GM21526 (cell line): ENCODE data around the gene LPAR5.

Experiments
- ATAC-seq: cut with Tn5 transposase; IDR thresholded peaks from one replicate; pipeline ENCODE4 v1.9.1; 2021; ENCODE audit warnings: moderate library complexity; ENCODE audit not compliant: unreplicated experiment, low FRiP score

LPAR5 gene

DNA sequence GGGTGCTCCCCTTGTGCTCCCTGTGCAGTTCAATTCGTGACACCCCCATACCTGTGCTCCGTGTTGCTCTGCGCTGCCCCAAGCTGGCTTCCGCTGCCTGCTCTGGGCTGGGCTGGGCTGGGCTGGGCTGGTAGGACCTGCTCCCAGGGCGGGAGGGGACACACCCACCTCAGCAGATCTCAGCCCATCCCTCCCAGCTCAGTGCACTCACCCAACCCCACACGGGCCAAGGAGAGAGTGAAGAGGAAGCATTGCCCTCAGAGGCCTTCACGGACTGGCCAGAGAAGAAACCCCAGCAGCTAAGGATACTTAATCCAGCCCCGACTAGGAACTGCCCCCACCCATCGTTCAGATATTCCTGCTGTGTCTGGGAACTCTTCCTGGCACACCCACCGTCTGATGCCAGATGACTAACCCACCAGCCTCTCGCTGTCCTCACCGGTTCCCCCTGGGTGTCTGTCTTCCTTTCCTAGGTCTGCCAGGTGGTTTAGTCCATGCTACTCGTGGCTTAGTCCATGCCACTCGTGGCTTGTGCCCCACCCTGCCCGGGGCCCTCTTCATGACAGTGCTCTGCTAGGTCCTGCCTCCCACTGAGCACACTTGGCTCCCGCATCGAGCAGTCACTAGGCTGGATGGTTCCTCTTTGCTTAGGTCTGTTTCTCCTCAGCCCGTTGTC is at the start of gene LPAR5:
Gene LPAR5, minus strand, starts transcription at position 104 of the 676 bp plus-strand sequence. CDS start 14,711 bp downstream, outside the sequence.
- no peak for ATAC-seq

DNA sequence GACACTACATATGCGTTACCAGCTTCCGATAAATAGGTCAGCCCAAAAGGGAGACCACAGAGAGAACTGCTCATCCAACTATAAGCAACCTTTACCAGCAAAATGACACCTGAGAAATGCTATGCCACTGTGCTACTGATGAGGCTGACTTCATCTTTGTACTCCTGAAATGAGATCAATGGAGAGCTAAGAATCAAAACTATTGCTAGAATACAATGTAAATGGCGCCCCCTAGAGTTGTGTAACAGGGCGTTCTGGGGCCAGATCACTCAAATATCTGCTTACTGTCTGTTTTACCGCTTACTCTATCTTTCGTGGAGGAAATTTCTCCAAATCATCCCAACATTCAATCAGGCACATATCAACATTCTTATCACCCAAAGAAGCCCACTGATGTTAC is 48.9 kb upstream of the LPAR5 start:
- no peak for ATAC-seq

DNA sequence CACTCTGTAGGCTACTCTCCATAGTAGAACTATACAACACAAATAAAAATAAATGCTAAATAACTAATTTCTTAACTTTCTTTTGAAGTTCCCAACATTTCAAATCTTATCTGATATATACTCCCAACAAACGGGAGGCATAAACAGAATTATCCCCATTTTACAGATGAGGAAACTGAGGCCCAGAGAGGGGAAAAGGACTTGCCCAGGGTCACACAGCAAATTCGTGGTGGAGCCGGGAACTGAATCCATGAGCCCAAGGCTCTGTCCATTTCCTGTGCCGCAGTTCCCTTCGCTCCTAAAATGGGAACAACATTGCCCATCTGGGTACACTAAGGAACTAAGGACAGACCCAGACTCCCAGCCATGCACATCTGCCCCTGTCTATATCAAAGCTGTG is 41.2 kb upstream of the LPAR5 start:
- ATAC-seq = no peak

DNA sequence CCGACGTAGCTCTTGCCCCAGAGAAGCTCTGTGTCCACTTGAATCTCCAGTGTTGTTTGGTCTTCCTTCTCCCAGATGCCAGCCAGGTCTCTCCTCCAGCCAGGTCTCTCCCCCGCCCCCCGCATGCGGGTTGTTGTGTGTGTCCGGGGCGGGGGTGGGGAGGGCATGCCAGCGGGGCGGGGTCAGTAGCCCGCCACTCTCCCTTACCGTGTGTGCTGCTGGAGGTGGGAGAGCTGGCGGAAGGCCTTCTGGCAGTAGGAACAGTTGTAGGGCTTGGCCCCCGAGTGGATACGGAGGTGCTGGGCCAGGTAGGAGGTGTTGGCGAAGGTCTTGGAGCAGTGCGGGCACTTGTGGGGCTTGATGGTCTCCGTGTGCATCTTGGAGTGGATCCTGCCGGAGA is 36.4 kb upstream of the LPAR5 start:
- no peak for ATAC-seq

DNA sequence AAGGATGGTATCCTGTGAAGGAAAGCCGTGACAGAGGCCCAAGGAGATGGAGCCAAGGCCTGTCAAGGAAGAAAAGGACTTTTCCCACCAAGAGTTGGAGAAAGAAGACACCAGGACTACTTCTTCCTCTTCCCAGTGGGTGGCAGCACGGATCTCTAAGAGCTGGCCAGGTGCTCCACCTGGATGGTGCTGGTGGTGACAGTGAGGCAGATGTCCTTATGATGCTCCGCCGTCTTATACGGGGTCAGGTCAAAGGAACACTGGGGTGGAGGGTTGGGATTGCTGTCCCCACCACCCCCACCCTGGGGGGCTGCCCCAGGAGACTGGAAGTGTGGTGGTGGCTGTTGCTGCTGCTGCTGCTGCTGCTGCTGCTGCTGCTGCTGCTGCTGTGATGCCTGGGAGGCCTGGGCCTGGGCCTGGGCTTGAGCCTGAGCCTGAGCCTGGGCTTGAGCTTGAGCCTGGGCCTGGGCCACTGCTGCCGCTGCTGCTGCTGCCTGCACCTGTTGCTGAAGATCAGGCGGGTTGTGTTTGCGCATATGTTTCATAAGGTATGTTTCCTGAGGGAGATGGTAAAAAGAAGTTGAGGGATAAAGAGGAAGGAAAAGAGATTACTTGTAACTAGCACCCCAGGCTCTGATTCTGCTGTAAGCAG is 31.9 kb upstream of the LPAR5 start:
- no peak for ATAC-seq

DNA sequence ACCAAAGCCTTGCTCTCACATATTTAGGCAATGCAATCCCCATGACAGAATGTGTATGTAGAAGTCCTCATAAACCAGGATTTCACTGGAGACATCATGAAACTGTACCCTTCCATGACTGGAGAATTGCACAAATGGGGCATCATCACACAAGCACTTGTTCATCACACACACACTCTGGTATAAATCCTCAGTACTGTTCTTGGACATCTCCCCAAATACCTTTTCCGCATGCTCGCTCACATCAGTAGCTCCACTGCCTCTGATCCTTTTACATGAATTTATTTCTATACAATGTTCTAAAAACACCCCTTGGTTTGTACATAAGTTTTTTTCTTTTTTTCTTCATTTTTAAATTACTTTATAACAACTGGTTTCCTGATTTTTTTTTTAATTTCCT is 30.5 kb upstream of the LPAR5 start:
- no peak for ATAC-seq

DNA sequence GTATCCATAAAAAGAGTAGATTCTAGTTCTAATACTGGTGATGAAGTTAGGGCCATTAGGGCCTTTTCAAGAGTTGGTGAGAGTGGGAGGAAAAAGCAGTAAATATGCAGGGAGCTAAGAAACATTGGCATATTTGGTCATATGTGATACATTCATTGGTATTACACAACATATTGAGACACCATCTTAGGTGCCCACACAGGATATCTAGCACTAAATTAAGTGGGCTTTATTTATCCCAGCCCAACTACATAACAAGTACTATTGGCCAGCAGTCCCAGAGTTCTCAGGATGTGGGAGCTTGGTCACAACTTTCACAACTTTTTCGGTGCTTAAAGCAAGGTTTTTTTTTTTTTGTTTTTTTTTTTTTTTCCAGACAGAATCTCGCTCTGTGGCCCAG is 29.1 kb upstream of the LPAR5 start:
- no peak for ATAC-seq

DNA sequence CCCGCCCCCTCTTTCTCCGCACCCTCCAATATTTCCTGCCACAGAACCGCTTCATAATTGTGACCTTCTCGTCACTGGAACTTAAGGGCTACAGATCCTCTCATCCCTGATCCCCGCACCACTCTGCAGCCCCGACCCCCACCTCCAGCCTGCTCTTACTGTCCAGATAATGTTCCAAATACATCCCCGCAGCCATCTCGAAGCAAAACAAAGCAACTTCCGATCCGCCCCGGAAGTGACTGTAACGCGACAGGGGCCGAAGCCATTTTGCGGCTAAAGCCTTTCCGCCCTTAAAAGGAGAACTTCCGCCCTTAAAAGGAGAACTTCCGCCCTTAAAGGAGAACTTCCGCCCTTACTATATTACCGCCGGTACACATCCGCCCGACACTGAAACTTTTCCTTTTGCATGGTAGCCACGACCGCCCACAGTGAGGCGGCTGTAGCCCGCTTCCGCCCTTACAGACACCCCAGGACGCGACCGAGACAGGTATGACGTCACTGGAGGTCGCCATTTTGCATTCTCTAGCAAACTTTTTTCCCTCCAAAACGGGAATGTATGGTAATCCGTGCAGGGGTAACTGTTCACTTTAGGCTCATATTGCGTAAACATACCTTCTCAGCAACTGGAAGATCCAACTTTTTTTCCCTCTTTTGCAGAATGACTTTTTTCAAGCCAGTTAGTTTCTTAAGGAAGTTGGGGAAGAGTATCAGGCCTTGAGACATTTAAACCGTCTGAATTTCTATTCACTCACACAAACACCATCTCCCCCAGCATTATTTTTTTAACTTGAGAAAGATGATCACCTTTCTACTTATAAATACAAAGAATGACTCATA is 27.4 kb upstream of the LPAR5 start, which contains the start of gene ING4:
Gene ING4, minus strand, starts transcription at position 214 of the 837 bp plus-strand sequence. Its CDS starts 18 bp downstream, at position 196.
- peak; percentile 93 for ATAC-seq

DNA sequence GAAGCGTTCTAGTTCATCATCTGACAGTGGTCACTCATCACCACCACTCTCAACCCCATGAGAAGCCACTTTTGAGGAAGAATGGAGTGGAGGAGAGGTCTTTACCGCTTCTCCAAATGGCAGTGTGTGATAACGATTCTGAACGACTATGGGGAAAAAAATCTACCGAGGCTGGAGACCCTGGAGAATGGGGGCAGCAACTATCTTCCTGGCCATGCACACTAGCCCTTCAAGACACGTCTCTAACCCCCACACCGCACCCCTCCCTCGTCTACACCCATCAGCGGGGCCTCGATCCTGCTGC is 26.8 kb upstream of the LPAR5 start:
- no peak for ATAC-seq

DNA sequence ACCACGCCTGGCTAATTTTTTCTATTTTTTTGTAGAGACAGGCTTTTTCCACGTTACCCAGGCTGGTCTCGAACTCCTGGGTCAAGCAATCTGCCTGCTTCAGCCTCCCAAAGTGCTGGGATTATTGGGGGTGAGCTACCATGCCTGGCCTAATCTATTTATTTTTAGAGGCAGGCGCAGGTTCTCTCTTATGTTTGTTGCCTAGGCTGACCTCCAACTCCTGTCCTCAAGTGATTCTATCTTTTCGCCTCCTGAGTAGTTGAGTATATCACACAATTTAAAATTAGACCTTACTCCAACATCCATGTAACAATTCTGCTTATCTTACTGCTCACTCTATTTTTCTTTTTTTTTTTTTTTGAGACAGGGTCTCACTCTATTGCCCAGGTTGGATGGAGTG is 18.2 kb upstream of the LPAR5 start:
- ATAC-seq = no peak

DNA sequence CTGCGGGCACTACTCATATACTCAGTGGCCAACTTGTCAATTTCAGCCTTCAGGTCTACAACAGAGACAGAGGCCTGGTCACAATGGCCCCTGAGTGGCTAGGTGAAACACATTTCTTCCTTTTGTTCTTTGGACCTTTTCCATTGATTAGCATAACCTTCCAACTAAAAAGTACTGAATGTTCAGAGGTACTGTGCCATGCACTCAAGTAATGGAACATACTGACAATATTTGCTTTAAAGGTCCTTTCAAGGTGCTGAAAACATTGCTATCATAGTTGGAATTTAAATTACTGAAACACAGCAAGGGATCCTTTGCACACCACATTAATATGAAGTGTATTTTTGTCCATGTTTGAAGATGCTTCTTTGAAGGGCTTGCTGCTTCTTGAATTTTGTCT is 17.6 kb upstream of the LPAR5 start:
- ATAC-seq = no peak

DNA sequence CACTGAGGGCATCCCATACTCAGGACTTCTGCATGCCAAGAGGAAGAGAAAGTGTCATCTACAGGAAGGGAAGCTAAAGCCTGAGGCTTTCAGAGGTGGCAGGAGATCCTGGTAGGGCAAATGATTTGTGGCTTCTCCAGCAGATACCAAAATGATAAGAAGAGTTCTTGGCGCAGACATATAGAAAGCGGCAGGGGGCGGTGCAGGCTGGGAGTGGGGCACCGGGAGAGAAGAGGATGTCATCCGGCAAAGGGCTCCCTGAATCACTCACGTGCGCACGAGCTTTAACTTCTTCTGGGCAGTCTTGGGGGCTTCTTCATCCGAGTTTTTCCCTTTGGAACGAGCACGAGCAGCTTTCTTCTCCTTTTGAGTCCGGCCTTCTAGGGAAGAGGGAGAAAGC is 16.6 kb upstream of the LPAR5 start:
- ATAC-seq = no peak

DNA sequence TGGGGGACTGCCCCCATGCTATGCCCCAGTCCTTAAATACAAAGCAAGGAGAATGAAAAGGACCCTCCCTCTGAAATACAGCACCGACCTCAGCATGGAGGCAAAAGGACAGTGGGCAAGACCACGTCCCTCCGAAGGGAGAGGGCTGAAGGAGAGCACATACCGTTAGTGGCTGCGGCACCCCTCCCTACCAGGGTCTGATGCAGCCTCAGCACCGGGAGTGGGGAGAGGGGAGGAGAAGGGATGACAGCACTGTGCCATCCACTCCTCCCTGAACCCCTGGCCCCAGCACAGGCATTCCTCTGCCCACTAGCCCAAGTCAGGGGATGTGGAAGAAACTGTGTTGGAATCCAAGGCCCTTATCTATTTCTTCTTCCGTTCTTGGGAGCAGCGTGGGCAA is 15.1 kb upstream of the LPAR5 start:
- ATAC-seq = no peak

DNA sequence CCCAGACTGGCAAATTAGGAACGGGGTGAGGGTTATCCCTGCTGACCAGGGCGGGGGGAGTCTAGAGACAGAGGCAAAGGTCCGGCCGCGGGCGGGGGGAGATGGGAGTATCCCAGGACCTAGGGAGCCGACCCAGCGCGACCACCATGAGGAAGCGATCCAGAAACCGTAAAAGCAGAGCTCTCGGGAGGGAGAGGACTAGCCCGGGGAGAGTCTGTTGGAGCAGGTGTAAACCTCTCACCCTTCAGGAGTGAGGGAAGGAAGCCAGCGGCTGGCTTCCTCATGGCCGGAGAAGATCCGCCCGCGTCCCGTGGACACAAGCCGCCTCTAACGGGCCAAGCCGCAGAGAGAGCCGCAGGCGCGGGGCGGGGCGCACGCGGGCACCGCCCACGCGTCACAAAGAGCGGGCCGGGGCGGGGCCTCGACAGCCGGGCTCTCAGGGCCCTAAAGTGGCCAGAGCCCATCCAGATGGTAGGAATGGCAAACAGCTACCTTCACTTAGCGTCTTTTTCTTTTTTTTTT is 11.4 kb upstream of the LPAR5 start, which contains the start of gene ACRBP:
Gene ACRBP, minus strand, starts transcription at position 350 of the 522 bp plus-strand sequence. Its CDS starts 66 bp downstream, at position 284.
- no peak for ATAC-seq

DNA sequence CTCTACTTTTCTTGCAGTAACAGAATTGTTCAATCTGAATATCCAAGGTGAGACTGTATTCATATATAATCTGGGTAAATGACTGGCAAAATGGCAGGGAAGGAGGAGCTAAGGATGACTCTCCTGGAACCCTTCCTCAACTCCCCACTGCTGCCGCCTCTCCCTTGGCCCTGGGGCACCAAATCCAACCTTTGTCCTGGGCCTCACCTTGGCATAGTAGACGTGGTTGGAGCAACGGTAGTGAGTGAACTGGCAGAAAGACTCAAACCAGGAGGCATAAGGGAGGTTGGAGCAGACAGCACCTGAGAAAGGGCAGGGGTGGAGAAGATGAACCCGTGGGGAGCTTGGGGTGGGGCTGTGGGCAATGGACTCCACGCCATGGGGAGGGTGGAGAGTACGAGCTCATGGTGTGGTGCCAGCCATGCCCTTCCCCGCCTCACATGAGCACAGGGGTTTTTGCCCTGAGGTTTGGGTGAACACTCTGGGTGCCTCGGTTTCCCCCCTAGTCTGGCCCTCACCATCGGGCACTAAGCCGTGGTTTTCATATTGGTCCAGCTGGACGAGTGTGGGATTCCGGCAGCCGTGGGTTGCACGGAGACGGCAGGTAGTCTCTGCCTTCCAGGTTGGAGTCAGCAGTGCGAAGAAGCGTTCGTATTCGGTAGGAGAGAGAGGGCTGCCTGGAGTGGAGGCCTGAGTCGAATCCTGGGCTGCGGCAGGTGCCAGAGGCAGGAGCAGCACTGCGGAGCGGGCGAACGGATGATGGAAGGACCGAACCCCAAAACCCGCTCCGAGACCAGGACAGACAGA is 10.7 kb upstream of the LPAR5 start:
- ATAC-seq = no peak

DNA sequence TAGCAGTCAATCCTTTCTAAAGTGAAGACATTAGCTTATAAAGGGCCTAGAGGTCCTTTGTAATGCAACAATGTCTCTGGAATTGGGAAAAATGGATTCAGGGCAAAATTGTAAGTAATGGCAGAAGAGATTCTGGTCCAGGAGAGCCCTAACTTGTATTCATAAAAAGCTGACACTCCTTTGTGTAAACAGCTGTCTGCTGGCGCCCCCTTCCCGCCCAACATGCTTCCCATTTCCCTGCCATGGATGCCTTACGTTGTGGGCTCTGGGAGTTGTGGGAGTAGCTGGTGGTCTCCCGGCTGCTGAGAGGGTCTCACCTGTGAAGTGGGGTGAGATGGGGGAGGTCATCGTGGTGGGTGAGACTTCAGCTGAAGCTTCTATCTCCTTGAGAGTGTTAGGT is 9.1 kb upstream of the LPAR5 start:
- ATAC-seq = no peak

DNA sequence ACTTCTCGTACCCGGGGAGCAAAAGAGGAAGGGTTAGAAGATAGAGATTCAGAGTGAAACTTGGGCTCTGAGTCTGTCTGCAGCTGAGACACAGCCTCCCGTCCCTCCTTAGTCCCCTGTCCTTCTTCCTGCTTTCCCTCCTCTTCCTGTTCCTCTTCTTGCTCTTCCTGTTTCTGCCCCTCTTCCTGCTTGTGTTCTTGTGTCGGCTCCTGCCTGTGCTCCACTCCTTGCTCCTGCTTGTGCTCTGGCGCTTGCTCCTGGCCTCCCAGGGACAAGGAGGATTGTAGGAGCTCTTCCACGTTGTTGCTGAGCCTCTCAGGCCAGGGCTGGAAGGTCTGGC is 8.5 kb upstream of the LPAR5 start:
- no peak for ATAC-seq

DNA sequence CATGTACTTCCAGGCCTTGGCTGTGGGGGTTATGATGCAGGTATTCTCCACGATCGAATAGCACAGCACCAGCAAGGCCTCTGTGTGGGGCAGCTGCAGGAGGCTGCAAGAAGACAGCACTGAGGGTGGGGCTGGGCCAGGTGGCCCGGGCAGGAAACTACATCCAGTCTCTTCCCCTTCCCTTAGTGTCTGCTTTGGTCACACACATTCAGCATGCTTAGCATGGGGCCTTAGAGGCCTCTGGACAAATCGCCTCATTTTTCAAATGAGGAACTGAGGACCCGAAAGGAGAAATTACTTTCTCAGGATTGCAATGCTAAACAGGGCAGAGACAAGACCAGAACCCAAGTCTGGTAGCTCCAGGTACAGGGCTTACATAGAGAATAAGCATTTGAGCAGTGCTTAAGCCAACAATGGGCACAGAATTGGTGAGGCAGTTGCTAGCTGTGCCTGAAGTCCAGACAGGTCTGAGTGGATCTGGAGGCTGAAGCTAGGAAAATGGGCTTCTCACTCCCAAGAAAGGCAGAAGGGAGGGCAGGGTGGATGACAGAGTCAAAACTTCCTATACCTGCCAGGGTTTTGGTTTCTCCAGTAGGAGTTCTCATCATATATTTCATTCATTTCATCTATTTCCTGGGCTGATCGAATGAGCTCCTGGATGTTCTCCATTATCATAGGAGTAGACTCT is 8.0 kb upstream of the LPAR5 start:
- ATAC-seq = no peak

DNA sequence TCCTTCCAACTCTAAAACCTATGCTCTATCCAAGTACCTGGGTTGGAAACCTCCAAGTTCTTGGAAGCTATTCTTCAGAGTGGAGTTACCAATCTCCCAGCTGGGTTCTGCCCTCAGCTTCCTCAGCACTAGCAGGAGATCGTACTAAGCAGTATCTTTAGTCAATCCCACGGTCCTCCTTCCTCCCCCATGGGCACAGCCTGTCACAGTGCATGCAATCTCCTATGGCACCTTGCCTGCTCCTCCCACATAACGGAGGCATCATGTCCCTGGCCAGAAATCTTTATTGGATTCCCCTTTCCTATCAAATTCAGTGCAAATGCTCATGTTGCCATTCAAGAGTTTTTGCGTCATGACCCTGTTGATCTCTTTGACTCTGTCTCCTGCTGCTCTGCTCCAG is 5.4 kb upstream of the LPAR5 start:
- no peak for ATAC-seq

DNA sequence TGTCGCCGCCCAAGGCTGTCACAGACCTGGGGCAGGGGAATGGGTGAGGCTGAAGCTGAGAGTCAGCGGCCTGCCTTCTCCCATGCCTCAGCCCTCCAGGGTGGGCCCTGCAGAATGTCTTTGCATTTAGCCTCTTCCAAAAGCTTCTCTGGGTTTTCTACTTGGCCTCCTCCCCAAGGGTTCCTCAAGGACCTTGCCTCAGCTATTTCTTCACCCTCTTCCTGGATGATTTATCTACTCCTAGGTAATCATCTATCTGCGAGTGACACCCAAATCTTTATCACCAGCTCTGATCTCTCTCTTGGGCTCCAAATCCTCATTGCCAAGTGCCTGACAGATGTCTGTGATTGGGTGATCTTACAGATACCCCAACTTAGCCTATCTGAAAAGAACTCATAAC is 4.7 kb upstream of the LPAR5 start:
- no peak for ATAC-seq
